Embryonic facial prominence (tissue), 1 donor: Measurements from ENCODE around the gene SOX8.
A peak's percentile ranks its signal among the peaks of the same experiment; 100 is the strongest.
"Not testable (repeated sequence)": the region's sequence is repeated elsewhere in the genome, so short reads cannot be mapped to it uniquely, and the experiment has no call there.

Experiments used
- DNase-seq: peaks from one replicate; pipeline ENCODE4 v3.0.0-alpha.2; 2016; ENCODE audit errors: extremely low spot score

SOX8 gene

GRCh38 chr16:955766-956165 lies 25.8 kb upstream of the SOX8 start:
- DNase-seq = not testable (repeated sequence)

- DNase-seq = no peak
Observed at GRCh38 chr16:959232-960040, 22.1 kb upstream of the SOX8 start.

- no peak for DNase-seq
Observed at GRCh38 chr16:962366-962765, 19.2 kb upstream of the SOX8 start.

- no peak for DNase-seq
Observed at GRCh38 chr16:962901-963814, 18.4 kb upstream of the SOX8 start.

GRCh38 chr16:963913-964312 lies 17.7 kb upstream of the SOX8 start:
- no peak for DNase-seq

- DNase-seq = no peak
Observed at GRCh38 chr16:964356-965035, 17.1 kb upstream of the SOX8 start.

GRCh38 chr16:965036-965395 lies 16.6 kb upstream of the SOX8 start:
- DNase-seq = no peak

- DNase-seq = no peak
Observed at GRCh38 chr16:965487-965886, 16.1 kb upstream of the SOX8 start.

GRCh38 chr16:966035-966434 lies 15.5 kb upstream of the SOX8 start:
- no peak for DNase-seq

GRCh38 chr16:966505-966904 lies 15.1 kb upstream of the SOX8 start:
- no peak for DNase-seq

GRCh38 chr16:967077-967541 lies 14.5 kb upstream of the SOX8 start:
- no peak for DNase-seq

GRCh38 chr16:967546-968295 lies 13.8 kb upstream of the SOX8 start:
- DNase-seq = no peak

- no peak for DNase-seq
Observed at GRCh38 chr16:968620-969019, 12.9 kb upstream of the SOX8 start.

- no peak for DNase-seq
Observed at GRCh38 chr16:969508-970385, 11.8 kb upstream of the SOX8 start.

GRCh38 chr16:970386-970765 lies 11.2 kb upstream of the SOX8 start:
- DNase-seq = no peak

GRCh38 chr16:970766-971581 lies 10.6 kb upstream of the SOX8 start, which contains the start of gene LMF1:
Gene LMF1, minus strand, starts transcription at chr16:970984. Its CDS starts 4 bp downstream, at chr16:970980.
- peak; percentile 73 for DNase-seq

- DNase-seq = no peak
Observed at GRCh38 chr16:971582-971905, 10.0 kb upstream of the SOX8 start.

- no peak for DNase-seq
Observed at GRCh38 chr16:971981-972315, 9.6 kb upstream of the SOX8 start.

- no peak for DNase-seq
Observed at GRCh38 chr16:972316-973002, 9.1 kb upstream of the SOX8 start.
